ENCODE measurements around the gene FAM240B. TPM values are rescaled to one million over a fixed set of nuclear protein-coding genes. Genes with fewer than 3 reads are reported as not detected.

Gene FAM240B
- polyA plus RNA-seq, 1 donor from 2014 or later = not detected

- Histone ChIP-seq H3F3A (ENCODE audit: insufficient read depth, low read length, poor library complexity, severe bottlenecking) (no peaks in the 10 kb centered on the region), H4K20me1 (ENCODE audit: insufficient read depth) (no peaks in the 10 kb centered on the region), H3K9me3 (ENCODE audit: low read length) (no peaks in the 10 kb centered on the region), H3K9me2 (ENCODE audit: insufficient read depth, low read length) (no peaks in the 10 kb centered on the region), H3K27ac (ENCODE audit: low read length) (no peak overlapping the region), H3K4me2 (ENCODE audit: low read length) (no peak overlapping the region), H3K4me3 (ENCODE audit: low read length) (no peak overlapping the region), H3K9ac (ENCODE audit: low read length) (no peak overlapping the region), H3K79me2 (replicated peaks; ENCODE audit: insufficient read depth, low read length) (no peaks in the 10 kb centered on the region), H2AFZ (ENCODE audit: low read depth, low read length) (no peak overlapping the region), H3K36me3 (ENCODE audit: insufficient read depth, low read length) (no peaks in the 10 kb centered on the region), H3K27me3 (ENCODE audit: insufficient read depth, low read depth, low read length) (no peaks in the 10 kb centered on the region)
- TF ChIP-seq MXI1 (conservative IDR thresholded peaks at IDR 0.05; ENCODE audit: poor library complexity, severe bottlenecking) (no peak), EZH2 (IDR thresholded peaks at IDR 0.05; ENCODE audit: borderline replicate concordance, insufficient read depth, low read length, poor library complexity, severe bottlenecking) (no peak), EP300 (conservative IDR thresholded peaks at IDR 0.05; ENCODE audit: poor library complexity, severe bottlenecking) (no peak), POLR2AphosphoS5 (IDR thresholded peaks at IDR 0.05) (no peak), SMC3 (conservative IDR thresholded peaks at IDR 0.05; ENCODE audit: poor library complexity) (no peak), TAF1 (IDR thresholded peaks at IDR 0.05; ENCODE audit: low read depth) (no peak), CTCF (IDR thresholded peaks at IDR 0.05; ENCODE audit: poor library complexity, severe bottlenecking) (no peak), REST (IDR thresholded peaks at IDR 0.05; ENCODE audit: borderline replicate concordance) (no peak), RAD21 (conservative IDR thresholded peaks at IDR 0.05) (no peak)
These were observed 25.3 kb downstream of the FAM240B start for GRCh38 chr9:38694676-38695075.

- TF ChIP-seq POLR2AphosphoS5 (IDR thresholded peaks at IDR 0.05) = no peak
- TF ChIP-seq EP300 (conservative IDR thresholded peaks at IDR 0.05; ENCODE audit: poor library complexity, severe bottlenecking) = no peak
- no peak for TF ChIP-seq SMC3 (conservative IDR thresholded peaks at IDR 0.05; ENCODE audit: poor library complexity)
- TF ChIP-seq MXI1 (conservative IDR thresholded peaks at IDR 0.05; ENCODE audit: poor library complexity, severe bottlenecking) = no peak
- TF ChIP-seq EZH2 (IDR thresholded peaks at IDR 0.05; ENCODE audit: borderline replicate concordance, insufficient read depth, low read length, poor library complexity, severe bottlenecking) = no peak
- TF ChIP-seq TAF1 (IDR thresholded peaks at IDR 0.05; ENCODE audit: low read depth) = no peak
- TF ChIP-seq REST (IDR thresholded peaks at IDR 0.05; ENCODE audit: borderline replicate concordance) = no peak
- no peak for TF ChIP-seq RAD21 (conservative IDR thresholded peaks at IDR 0.05)
- no peak for TF ChIP-seq CTCF (IDR thresholded peaks at IDR 0.05; ENCODE audit: poor library complexity, severe bottlenecking)
- Histone ChIP-seq H3K9ac (ENCODE audit: low read length) (no peak overlapping the region), H3K36me3 (ENCODE audit: insufficient read depth, low read length) (no peaks in the 10 kb centered on the region), H3K79me2 (replicated peaks; ENCODE audit: insufficient read depth, low read length) (no peaks in the 10 kb centered on the region), H3K9me3 (ENCODE audit: low read length) (no peaks in the 10 kb centered on the region), H3K27me3 (ENCODE audit: insufficient read depth, low read depth, low read length) (no peaks in the 10 kb centered on the region), H3K4me2 (ENCODE audit: low read length) (no peak overlapping the region), H3K27ac (ENCODE audit: low read length) (no peak overlapping the region), H2AFZ (ENCODE audit: low read depth, low read length) (no peak overlapping the region), H3K4me3 (ENCODE audit: low read length) (no peak overlapping the region), H3F3A (ENCODE audit: insufficient read depth, low read length, poor library complexity, severe bottlenecking) (no peaks in the 10 kb centered on the region), H3K9me2 (ENCODE audit: insufficient read depth, low read length) (no peaks in the 10 kb centered on the region), H4K20me1 (ENCODE audit: insufficient read depth) (no peaks in the 10 kb centered on the region)
These were observed 27.2 kb downstream of the FAM240B start for GRCh38 chr9:38692707-38693106.

Measured in neural cell (in vitro differentiated cells).